Activated CD8-positive, alpha-beta memory T cell treated with anti-CD3 and anti-CD28 coated beads, Interleukin-2, amount 50 U/mL, for 4 hours (primary cell): ENCODE measurements around the gene CCL22.
"Not testable (repeated sequence)": the region's sequence is repeated elsewhere in the genome, so short reads cannot be mapped to it uniquely, and the experiment has no call there.

Source experiments
- DNase-seq: peaks from one replicate; pipeline ENCODE4 v3.0.0-alpha.2; 2020

The CCL22 gene

DNA sequence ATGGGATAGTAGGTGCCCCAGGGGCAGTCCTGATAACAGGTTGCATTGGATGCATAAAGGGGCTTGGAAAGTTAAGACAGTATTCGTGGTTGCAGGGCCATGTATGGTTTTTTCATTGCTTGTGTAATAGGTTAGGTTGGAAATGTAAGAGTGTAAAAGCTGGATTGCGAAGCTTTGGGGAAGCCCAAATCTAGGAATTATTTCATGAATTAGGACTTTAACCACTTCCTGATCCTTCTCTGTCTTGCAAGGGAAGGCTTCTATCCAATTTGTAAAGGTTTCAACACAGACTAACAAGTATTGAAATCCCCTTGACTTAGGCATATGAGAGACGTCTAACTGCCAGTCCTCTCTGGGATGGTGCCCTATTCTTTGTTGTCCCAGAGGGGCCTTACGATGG lies 38.2 kb downstream of the CCL22 start:
- DNase-seq, result no peak

DNA sequence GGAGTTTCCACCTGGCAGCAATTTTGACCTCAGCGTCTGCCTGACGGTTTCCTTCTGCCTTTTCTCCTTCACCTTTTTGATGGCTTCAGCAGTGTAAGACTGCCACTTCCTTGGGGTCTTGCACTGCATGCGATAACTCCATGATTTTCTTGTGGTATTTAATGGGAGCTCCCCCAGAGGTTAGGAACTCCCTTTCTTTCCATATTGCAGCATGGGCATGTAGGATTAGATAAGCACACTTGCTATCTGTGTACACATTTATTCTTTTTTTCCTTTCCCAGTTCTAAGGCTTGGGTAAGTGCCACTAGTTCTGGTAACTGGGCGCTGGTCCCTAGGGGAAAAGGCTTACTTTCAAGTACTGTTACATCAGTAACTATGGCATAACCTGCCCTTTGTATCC lies 38.9 kb downstream of the CCL22 start:
- DNase-seq, result not testable (repeated sequence)

DNA sequence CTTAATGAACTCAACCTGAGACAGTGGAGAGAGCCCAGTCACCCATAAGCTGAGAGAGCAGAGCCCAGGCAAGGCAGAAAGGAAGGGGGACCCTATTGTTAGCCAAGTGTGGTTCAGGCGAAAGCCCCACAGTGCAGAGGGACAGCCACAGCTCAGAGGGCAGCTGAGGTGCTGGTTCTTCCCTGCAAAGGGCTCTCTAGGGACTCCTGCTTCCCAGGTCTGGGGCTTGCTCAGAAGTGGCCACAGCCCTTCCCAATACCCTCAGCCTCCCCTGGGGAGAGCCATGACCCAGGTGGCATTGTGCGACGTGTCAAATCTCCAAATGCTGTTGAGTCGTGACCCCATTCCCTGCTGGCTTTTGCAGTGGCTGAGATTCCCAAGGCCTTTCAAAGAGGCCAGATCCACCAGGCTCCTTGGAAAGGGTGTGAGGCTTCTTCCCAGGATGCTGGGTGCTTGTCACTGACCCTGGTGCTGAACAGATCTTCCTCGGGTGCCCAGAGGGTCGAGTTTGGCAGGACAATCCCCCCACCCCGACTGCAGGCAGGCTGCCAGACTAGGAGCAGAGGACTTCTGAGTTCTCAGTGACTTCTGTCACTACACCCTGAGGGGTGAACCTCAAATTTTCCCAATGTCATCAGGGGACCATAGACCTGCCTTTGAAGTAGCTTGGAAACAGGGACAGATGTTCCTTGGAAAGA lies 43.5 kb downstream of the CCL22 start:
- no peak for DNase-seq

DNA sequence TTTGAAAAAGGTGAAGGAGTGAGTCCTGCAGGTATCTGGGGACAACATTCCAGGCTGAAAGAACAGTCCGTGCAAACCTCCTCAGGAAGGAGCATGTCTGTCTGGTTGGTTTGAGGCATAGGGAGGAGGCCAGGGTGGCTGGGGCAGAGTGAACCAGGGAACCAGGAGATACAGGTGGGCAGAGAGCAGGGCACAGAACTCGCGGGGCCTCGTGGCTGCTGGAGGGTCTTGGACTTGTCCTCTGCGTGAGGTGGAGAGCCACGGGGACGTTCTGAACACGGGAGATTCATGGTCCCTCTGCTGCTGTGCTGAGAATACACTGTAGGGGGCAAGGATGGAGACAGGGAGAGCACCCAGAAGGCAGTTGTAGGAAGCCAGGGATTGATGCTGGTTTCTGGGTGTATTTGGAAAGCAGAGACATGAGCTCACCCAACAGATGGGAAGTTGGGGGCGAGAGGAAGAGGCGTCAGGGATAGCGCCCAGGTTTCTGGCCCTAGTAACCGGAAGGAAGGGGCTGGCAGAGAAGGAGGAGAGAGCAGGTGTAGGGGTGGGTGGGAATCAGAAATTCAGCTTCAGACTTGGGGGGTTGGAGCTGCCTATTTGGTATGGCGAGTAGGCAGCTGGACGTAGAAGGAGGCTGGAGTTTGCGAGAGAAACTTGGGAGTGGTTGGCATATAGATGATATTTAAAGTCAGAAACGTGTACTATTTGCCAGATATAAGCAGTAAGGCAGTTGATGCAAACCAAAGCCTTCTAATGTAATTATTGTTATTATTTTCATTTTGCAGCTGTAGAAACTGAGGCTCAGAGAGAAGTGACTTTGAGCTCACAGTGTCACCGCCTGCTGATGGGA lies 45.6 kb downstream of the CCL22 start, which contains the start of gene CCL17:
TSS of gene CCL17 (plus strand) at position 803 of the 853 bp plus-strand sequence. CDS start 9,166 bp downstream, outside the sequence.
- DNase-seq, result no peak

DNA sequence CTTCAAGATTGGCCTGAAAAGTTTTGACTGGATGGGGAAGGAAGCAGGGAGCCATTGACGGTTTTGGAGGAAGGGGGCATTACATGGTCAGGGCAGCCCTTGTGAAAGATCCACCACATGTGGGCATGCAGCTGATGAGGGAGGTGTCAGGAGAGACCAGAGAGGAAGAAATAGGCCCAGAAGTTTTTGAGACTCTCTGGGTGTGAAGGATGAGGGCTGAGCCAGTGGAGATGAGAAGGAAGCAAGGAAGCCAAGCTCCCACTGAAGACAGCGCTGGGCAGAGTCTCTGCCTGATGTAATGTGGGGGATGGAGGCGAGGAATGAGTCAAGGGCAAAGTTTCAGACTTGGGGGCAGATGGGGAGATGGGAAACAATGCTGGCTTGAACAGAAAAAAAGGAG lies 46.5 kb downstream of the CCL22 start:
- no peak for DNase-seq

DNA sequence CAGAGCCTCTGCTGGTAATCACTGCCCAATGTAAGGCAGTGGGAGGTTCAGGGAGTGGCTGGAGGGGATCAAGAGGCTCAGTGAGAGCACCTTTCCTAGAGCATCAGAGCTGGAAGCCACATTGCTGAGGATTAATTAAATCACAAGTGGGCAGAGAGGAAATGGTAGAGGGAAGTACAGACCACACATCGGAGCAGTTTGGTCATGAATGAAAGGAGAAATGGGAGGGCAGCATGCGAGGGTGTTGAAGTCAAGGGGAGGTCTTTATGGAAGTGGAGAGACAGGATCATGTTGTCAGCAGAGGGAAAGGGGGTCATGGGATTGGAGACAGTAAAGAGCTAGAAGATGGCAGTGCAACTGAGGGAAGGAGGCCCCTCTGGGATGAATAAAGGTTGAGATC lies 48.3 kb downstream of the CCL22 start:
- no peak for DNase-seq

DNA sequence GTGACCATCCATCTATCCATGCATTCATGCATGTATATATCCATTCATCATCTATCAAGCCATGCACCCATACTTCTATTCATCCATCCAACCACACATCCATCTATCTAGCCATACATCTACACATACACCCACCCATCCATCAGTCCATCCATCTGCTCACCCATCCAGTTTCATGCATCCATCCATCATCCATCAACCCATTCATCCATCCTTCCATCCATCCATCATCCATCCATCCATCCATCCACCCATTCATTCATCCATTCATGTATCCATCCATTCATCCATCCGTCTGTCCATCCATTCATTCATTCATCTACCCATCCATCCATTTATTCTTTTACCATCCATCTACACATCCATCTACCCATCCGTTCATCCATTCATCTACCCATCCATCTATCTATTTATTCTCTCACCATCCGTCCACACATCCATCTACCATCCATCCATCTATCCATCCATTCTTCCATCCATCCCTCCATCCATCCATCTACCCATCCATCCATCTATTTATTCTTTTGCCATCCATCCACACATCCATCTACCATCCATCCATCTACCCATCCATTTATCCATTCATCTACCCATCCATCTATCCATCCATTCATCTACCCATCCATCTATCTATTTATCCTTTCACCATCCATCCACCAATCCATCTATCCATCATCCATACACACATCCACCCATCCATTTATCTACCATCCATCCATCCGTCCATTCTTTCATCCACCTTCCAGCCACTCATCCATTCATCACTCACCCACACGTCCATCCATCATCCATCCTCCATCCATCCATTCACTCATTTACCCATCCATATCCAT lies 49.2 kb downstream of the CCL22 start:
- no peak for DNase-seq

DNA sequence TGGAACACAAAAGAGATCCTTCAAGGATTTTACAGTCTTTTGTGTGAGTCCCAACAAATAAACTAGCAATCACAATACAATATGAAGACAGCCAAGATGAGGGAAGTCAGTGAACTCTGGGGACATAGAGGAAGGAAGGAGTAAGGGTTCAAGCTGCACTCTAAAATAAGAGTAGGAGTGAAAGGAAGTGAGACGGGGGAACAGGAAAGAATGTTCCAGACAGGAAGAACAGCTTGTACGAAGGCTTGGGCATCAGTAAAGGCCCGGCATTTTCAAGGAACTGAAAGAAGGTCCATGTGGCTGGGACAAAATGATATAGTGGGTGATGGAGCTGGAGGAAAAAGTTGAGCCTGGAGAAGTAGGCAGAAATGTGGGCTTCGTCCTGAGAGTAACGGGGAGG lies 50.5 kb downstream of the CCL22 start:
- no peak for DNase-seq

DNA sequence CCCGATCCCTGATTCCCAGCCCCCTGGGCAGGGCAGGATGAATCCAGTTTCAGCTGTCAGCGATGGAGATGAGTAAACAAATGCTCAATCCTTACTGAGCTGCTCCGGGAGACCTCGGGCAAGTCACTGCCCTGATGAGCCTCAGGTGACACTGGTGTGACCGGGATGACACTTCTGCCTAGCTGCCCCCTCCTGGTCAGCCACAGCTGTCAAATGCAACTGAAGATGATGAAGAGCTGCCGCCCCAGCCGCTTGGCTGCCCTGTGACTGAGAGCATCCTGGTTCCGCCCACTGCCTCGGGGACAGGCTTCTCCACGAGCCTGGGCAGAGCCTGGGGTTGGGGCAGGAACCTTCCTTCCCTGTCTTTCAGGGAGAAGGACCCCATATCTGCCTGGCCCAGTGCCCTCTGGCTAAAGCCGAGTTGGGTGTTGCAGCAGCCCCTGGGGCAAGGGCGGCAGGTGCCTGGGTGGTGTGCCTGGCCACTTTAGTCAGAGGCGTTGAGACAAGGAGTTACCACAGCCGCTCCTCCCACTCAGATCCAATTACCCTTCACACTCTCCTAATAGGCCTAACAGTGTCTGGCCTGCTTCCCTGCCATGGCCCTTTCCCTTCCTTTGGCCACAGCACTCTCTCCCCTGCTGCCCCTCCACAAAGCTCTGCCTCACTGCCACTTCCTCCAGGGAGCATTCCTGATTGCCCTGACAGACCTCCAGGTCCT lies 51.4 kb downstream of the CCL22 start:
- DNase-seq, result no peak

DNA sequence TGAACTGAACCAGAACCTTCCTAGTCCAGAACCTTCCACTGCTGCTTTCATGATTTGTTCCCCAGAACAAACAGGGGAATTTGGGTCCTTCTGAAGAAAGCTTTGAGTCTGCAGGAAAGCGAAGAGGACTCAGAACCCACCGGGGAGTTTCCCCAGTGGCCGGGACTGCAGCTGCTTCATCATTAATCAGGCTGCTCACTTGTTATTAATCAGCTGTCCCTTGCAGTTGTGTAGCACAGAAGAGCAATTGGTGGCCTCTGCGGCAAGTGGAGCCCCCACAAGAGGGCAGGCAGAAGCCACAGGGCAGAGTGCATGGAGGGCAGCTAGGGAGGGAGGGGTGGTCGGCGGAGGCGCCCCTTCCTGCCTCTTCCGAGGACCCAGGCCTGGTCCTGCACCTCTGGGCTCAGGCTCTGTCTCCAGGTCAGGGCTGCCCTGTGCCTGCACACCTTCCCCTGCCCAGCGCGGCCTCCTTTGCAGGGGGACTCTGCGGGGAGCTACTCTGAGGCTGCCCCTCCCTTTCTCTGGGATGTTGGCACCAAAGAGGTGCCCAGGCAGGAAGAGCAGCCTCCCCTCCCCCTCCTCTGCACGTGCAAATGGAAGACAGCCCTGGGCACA lies 52.9 kb downstream of the CCL22 start:
- DNase-seq, result no peak

DNA sequence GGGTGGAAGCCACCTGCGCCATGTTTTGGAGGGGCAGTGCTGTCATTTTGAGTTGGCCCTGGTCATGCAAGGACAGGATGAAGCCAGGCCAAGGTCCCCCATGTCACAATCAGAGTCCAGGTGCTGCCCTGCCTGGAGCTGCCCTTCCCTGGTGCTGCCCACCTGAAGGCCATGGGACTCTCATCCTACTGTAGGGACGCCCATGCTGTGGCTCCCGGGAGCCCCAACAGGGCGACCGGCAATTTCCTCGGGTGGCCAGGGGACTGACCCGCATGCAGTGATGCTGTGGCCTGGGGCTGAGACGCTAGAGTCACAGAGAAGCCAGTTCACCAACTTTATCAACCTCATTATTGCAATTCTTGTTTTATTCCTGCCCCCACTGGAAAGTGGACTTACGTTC lies 54.0 kb downstream of the CCL22 start:
- DNase-seq, result no peak

DNA sequence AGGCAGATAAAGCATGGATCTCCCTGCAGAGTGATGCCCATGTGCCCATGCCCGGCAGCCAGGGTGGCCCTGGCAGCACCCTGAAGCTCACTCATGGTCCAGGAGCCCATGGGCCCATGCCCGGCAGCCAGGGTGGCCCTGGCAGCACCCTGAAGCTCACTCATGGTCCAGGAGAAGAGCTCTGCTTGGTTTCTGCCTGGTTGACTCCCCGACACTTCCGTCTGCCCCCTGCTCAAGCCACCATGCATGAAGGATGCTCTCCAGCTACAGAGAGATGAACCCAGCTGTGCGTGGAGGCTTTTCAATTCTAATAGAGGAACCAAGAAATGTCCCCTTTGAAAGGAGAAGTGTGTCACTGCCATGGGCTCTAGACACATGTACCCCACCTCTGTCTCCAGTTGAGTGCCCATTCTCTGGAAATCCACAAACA lies 54.7 kb downstream of the CCL22 start:
- no peak for DNase-seq

DNA sequence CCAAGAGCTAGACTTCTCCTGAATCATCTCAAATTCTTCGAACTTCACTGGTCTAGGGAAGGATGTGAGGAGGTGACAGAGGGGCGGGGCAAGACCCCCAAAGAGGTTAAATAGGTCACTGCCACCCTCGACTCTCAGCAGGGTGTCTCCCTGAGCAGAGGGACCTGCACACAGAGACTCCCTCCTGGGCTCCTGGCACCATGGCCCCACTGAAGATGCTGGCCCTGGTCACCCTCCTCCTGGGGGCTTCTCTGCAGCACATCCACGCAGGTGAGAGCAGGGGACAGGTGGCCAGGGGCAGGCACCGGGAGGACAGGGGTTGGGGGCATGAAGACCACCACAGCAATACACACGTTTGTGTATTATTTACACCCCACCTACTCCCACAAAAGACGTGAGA lies 55.1 kb downstream of the CCL22 start:
- DNase-seq, result no peak
